ENCODE data around the gene KCTD11. TPM values are rescaled to one million over a fixed set of nuclear protein-coding genes. Genes with fewer than 3 reads are reported as not detected.

The KCTD11 gene
- total RNA-seq, 4 donors from 2014 or later, result 8.8 to 16.9 (median 10.3) TPM

DNA sequence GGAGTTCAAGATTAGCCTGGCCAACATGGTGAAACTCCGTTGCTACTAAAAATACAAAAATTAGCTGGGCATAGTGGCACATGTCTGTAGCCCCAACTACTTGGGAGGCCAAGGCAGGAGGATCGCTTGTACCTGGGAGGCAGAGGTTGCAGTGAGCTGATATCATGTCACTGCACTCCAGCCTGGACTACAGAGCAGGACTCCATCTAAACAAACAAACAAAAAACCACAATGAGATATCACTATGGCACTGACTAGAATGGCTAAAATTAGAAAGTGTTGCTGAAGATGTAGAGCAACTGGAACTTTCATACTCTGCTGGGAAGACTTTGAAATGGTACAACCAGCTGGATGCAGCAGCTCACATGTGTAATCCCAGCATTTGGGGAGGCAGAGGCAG, 22.4 kb downstream of the KCTD11 start:
- TF ChIP-seq, protein P1, sequence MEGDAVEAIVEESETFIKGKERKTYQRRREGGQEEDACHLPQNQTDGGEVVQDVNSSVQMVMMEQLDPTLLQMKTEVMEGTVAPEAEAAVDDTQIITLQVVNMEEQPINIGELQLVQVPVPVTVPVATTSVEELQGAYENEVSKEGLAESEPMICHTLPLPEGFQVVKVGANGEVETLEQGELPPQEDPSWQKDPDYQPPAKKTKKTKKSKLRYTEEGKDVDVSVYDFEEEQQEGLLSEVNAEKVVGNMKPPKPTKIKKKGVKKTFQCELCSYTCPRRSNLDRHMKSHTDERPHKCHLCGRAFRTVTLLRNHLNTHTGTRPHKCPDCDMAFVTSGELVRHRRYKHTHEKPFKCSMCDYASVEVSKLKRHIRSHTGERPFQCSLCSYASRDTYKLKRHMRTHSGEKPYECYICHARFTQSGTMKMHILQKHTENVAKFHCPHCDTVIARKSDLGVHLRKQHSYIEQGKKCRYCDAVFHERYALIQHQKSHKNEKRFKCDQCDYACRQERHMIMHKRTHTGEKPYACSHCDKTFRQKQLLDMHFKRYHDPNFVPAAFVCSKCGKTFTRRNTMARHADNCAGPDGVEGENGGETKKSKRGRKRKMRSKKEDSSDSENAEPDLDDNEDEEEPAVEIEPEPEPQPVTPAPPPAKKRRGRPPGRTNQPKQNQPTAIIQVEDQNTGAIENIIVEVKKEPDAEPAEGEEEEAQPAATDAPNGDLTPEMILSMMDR (IDR thresholded peaks at IDR 0.05), result no peak
- no peak for TF ChIP-seq POLR2A (IDR thresholded peaks at IDR 0.05)
- TF ChIP-seq EP300 (IDR thresholded peaks at IDR 0.05), result no peak
- no peak for TF ChIP-seq POLR2AphosphoS5 (IDR thresholded peaks at IDR 0.05)
- no peaks in the 10 kb centered on the region for H3K4me1 ChIP-seq
- H3K27me3 ChIP-seq, result peaks cover 13% of the 10 kb centered on the region
- H3K36me3 ChIP-seq, result no peaks in the 10 kb centered on the region
- no peaks in the 10 kb centered on the region for H3K9me3 ChIP-seq
- H3K27ac ChIP-seq, result no peak overlapping the region
- no peak overlapping the region for H3K4me3 ChIP-seq
- 67 to 78% methylated on average over 1 to 2 of the region's 2 CpGs for WGBS, 2 donors (ENCODE audit: low coverage in 1 of 2)
- ATAC-seq, result no peak

DNA sequence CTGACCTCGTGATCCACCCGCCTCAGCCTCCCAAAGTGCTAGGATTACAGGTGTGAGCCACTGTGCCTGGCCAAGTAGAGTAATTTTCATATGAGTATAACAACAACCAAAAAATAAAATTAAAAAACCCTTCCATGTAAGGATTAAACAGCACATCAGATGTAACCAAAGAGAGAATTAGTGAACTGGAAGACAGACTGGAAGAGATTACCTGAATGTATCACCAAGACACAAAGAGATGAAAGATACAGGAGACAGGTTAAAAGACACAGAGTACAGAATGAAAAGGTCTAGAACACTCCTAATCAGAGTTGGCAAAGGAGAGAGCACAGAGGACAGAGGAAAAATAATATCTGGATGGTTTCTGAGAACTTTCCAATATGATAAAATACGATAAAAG, 27.2 kb downstream of the KCTD11 start:
- no peak overlapping the region for H3K4me3 ChIP-seq
- H3K9me3 ChIP-seq, result no peaks in the 10 kb centered on the region
- H3K36me3 ChIP-seq, result no peaks in the 10 kb centered on the region
- H3K27ac ChIP-seq, result no peak overlapping the region
- ATAC-seq, result no peak
- H3K27me3 ChIP-seq, result no peaks in the 10 kb centered on the region
- WGBS, 2 donors (ENCODE audit: low coverage in 1 of 2), result 100% methylated on average over 1 to 2 of the region's 3 CpGs
- H3K4me1 ChIP-seq, result peaks cover 0 to 37% (median 18%) of the 10 kb centered on the region in 3 donors
- TF ChIP-seq POLR2A (IDR thresholded peaks at IDR 0.05), result no peak
- TF ChIP-seq EP300 (IDR thresholded peaks at IDR 0.05), result no peak
- TF ChIP-seq, protein P1 (IDR thresholded peaks at IDR 0.05), result no peak
- TF ChIP-seq POLR2AphosphoS5 (IDR thresholded peaks at IDR 0.05), result no peak

- Histone ChIP-seq H3K27ac (peak overlapping the region in 3 of 4 donors; percentile 73 to 80 (median 77)), H3K27me3 (no peaks in the 10 kb centered on the region), H3K9me3 (no peaks in the 10 kb centered on the region), H3K36me3 (no peaks in the 10 kb centered on the region), H3K4me3 (peak overlapping the region; percentile 15 to 58), H3K4me1 (peaks cover 0 to 43% (median 21%) of the 10 kb centered on the region in 3 donors)
- peak; percentile 73 for TF ChIP-seq POLR2AphosphoS5 (IDR thresholded peaks at IDR 0.05)
- TF ChIP-seq, protein P1 (IDR thresholded peaks at IDR 0.05), result no peak
- peak; percentile 73 for ATAC-seq
- WGBS, 2 donors (ENCODE audit: low coverage in 1 of 2), result 0% methylated on average over 1 of the region's 7 CpGs; no CpG with 5 or more reads in 1 of the 2 donors
Measured at GRCh38 chr17:7380321-7380720, 28.4 kb downstream of the KCTD11 start.

DNA sequence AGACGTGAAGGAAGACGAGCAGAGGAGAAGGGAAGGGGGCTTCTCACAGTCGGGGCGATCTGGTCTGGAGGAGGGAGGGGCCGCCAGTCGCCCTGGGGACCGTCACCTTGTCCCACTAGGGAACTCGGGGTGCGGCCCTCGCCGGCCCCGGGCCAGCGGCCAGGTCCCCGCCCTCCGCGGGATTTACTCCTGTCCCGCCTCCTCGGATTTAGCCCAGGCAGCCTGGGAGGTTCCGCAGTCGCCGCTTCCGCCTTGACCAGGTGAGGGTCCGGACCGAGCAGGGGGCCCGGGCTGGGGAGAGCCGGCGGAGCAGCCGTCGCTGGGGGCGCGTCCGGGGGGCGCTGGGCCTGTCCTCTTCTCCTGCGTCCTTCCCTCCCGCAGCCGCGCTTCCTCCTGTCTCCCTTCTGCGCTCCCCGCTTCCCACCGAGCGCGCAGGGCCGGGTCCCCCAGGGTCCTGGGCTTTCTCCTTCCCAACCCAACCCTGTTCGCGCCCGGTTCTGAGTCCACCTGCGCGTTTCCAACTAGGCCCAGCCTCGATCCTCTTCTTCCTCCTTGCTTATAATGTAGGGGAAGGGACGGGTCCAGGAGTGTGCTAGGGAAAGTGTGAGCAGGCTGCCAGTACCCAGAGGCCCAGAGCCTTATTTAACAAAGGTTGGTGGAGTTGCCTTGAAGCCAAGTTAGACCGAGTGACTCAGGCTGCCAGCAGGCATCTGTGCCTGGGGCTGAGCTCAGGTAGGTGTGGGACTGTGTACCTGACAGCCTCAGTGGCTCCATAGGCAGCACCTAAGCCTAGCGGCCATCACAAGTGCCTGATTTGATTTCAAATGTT, 29.1 kb downstream of the KCTD11 start, which contains the start of gene TNK1:
Gene TNK1 (plus strand): TSS at position 235 of the 829 bp plus-strand sequence. CDS start 1,838 bp downstream, outside the sequence.
- WGBS, 2 donors (ENCODE audit: low coverage in 1 of 2), result 6 to 10% methylated on average over 2 to 21 of the region's 52 CpGs
- ATAC-seq, result peak; percentile 60
- TF ChIP-seq, protein P1 (IDR thresholded peaks at IDR 0.05), result no peak
- peak in 1 of 2 donors; percentile 9 for TF ChIP-seq POLR2A (IDR thresholded peaks at IDR 0.05)
- peak; percentile 55 for TF ChIP-seq POLR2AphosphoS5 (IDR thresholded peaks at IDR 0.05)
- Histone ChIP-seq H3K4me3 (peak within 1 kb of the TSS; percentile 15 to 58), H3K4me1 (peaks cover 0 to 43% (median 21%) of the 10 kb centered on the region in 3 donors), H3K27me3 (no peaks in the 10 kb centered on the region), H3K27ac (peak within 1 kb of the TSS in 3 of 4 donors; percentile 73 to 80 (median 77)), H3K9me3 (no peaks in the 10 kb centered on the region), H3K36me3 (peaks cover 0 to 2% of the 10 kb centered on the region in 2 donors)

DNA sequence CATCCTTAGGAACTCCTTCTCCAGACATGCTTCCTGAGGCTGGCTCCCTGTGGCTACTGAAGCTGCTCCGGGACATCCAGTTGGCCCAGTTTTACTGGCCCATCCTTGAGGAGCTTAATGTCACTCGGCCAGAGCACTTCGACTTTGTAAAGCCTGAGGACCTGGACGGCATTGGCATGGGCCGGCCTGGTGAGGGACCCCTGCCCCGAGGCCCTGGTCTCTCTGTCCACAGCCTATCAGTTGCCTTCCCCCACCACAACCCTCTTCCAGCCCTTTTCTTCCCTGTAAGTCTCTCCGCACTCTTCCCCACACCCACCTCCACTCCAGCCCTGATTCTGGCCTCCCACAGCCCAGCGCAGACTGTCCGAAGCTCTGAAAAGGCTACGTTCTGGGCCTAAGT, 30.9 kb downstream of the KCTD11 start:
- WGBS, 2 donors (ENCODE audit: low coverage in 1 of 2), result 90 to 100% methylated on average over 3 to 7 of the region's 10 CpGs
- Histone ChIP-seq H3K9me3 (no peaks in the 10 kb centered on the region), H3K4me1 (peaks cover 0 to 43% (median 21%) of the 10 kb centered on the region in 3 donors), H3K4me3 (no peak overlapping the region), H3K27ac (no peak overlapping the region), H3K27me3 (no peaks in the 10 kb centered on the region), H3K36me3 (peaks cover 0 to 17% of the 10 kb centered on the region in 2 donors)
- ATAC-seq, result no peak
- TF ChIP-seq, protein P1 (IDR thresholded peaks at IDR 0.05), result no peak
- TF ChIP-seq POLR2A (IDR thresholded peaks at IDR 0.05) (no peak), EP300 (IDR thresholded peaks at IDR 0.05) (no peak), POLR2AphosphoS5 (IDR thresholded peaks at IDR 0.05) (no peak)
